Measurements from ENCODE around the gene SPAG7.

Gene SPAG7

GRCh38 chr17:4950746-4951204 is 16.8 kb downstream of the SPAG7 start, which contains the start of gene ENO3:
ENO3 (plus strand) TSS chr17:4951119; CDS start chr17:4951830, 711 bp downstream.
- Histone ChIP-seq H3K4me2 (ENCODE audit: insufficient read depth, low read length, poor library complexity, severe bottlenecking) (peak within 1 kb of the TSS; percentile 89), H2BK15ac (ENCODE audit: low read length) (peak within 1 kb of the TSS; percentile 83), H4K91ac (ENCODE audit: low read depth, low read length, poor library complexity) (peak within 1 kb of the TSS; percentile 93), H2BK12ac (ENCODE audit: low read length) (peak within 1 kb of the TSS; percentile 11), H3K9ac (ENCODE audit: low read depth, low read length, poor library complexity) (peak within 1 kb of the TSS; percentile 87), H3K4ac (ENCODE audit: low read length) (peak within 1 kb of the TSS; percentile 66), H3K79me1 (ENCODE audit: low read depth, low read length) (peaks cover 1% of the 10 kb centered on the region), H2AFZ (ENCODE audit: low read length) (peak within 1 kb of the TSS; percentile 61), H4K8ac (ENCODE audit: low read depth, low read length) (no peak within 1 kb of the TSS), H3K36me3 (replicated peaks in 1 of 2; ENCODE audit: control insufficient read depth in 2 of 2, insufficient read depth in 2 of 2, low read length in 2 of 2) (peaks cover 6 to 17% of the 10 kb centered on the region in 2 donors), H3K27me3 (ENCODE audit: control insufficient read depth in 3 of 3, insufficient read depth in 3 of 3, low read depth in 1 of 3, low read length in 3 of 3) (no peaks in the 10 kb centered on the region), H3K18ac (ENCODE audit: low read length) (peak within 1 kb of the TSS; percentile 100), H3K4me3 (ENCODE audit: low read length in 2 of 2) (peak within 1 kb of the TSS; percentile 80 to 100), H3K4me1 (ENCODE audit: control insufficient read depth in 2 of 2, insufficient read depth in 1 of 2, low read depth in 1 of 2, low read length in 2 of 2) (peaks cover 15 to 22% of the 10 kb centered on the region in 2 donors), H2BK120ac (ENCODE audit: low read depth, low read length) (peak within 1 kb of the TSS; percentile 95), H3K27ac (replicated peaks; ENCODE audit: low read length) (peak within 1 kb of the TSS; percentile 100), H3K9me3 (replicated peaks in 1 of 2; ENCODE audit: control insufficient read depth in 2 of 2, insufficient read depth in 1 of 2, low read depth in 1 of 2, low read length in 2 of 2) (no peaks in the 10 kb centered on the region), H3K14ac (ENCODE audit: low read length) (peak within 1 kb of the TSS; percentile 67), H2BK5ac (ENCODE audit: low read length) (peak within 1 kb of the TSS; percentile 100), H2AK5ac (ENCODE audit: low read depth, low read length) (peak within 1 kb of the TSS; percentile 100), H3K23ac (ENCODE audit: low read depth, low read length, poor library complexity) (peak within 1 kb of the TSS; percentile 86)
- WGBS, 2 donors (ENCODE audit: extremely low coverage in 2 of 2, insufficient read length in 2 of 2, insufficient replicate concordance in 1 of 2), result no CpG with 5 or more reads among the region's 7 CpGs
- peak; percentile 76 for DNase-seq (ENCODE audit: low spot score)

GRCh38 chr17:4950075-4950745 is 17.4 kb downstream of the SPAG7 start:
- H3K18ac ChIP-seq (ENCODE audit: low read length), result peak overlapping the region; percentile 100
- peaks cover 5% of the 10 kb centered on the region for H3K79me1 ChIP-seq (ENCODE audit: low read depth, low read length)
- peak overlapping the region; percentile 87 for H3K9ac ChIP-seq (ENCODE audit: low read depth, low read length, poor library complexity)
- peak overlapping the region; percentile 95 for H2BK120ac ChIP-seq (ENCODE audit: low read depth, low read length)
- WGBS, 2 donors (ENCODE audit: extremely low coverage in 2 of 2, insufficient read length in 2 of 2, insufficient replicate concordance in 1 of 2), result no CpG with 5 or more reads among the region's 52 CpGs
- peaks cover 17 to 22% of the 10 kb centered on the region in 2 donors for H3K4me1 ChIP-seq (ENCODE audit: control insufficient read depth in 2 of 2, insufficient read depth in 1 of 2, low read depth in 1 of 2, low read length in 2 of 2)
- peaks cover 12 to 19% of the 10 kb centered on the region in 2 donors for H3K36me3 ChIP-seq (replicated peaks in 1 of 2; ENCODE audit: control insufficient read depth in 2 of 2, insufficient read depth in 2 of 2, low read length in 2 of 2)
- no peak overlapping the region for H4K8ac ChIP-seq (ENCODE audit: low read depth, low read length)
- H3K4me3 ChIP-seq (ENCODE audit: low read length in 2 of 2), result peak overlapping the region; percentile 80 to 100
- H2BK5ac ChIP-seq (ENCODE audit: low read length), result peak overlapping the region; percentile 100
- H2AK5ac ChIP-seq (ENCODE audit: low read depth, low read length), result peak overlapping the region; percentile 100
- H3K4ac ChIP-seq (ENCODE audit: low read length), result peak overlapping the region; percentile 66
- no peak overlapping the region for H2BK12ac ChIP-seq (ENCODE audit: low read length)
- H3K4me2 ChIP-seq (ENCODE audit: insufficient read depth, low read length, poor library complexity, severe bottlenecking), result peak overlapping the region; percentile 89
- peak overlapping the region; percentile 93 for H4K91ac ChIP-seq (ENCODE audit: low read depth, low read length, poor library complexity)
- no peak for DNase-seq (ENCODE audit: low spot score)
- peak overlapping the region; percentile 61 for H2AFZ ChIP-seq (ENCODE audit: low read length)
- H3K9me3 ChIP-seq (replicated peaks in 1 of 2; ENCODE audit: control insufficient read depth in 2 of 2, insufficient read depth in 1 of 2, low read depth in 1 of 2, low read length in 2 of 2), result no peaks in the 10 kb centered on the region
- peak overlapping the region; percentile 86 for H3K23ac ChIP-seq (ENCODE audit: low read depth, low read length, poor library complexity)
- H3K14ac ChIP-seq (ENCODE audit: low read length), result peak overlapping the region; percentile 67
- H3K27me3 ChIP-seq (ENCODE audit: control insufficient read depth in 3 of 3, insufficient read depth in 3 of 3, low read depth in 1 of 3, low read length in 3 of 3), result no peaks in the 10 kb centered on the region
- H3K27ac ChIP-seq (replicated peaks; ENCODE audit: low read length), result peak overlapping the region; percentile 100
- peak overlapping the region; percentile 83 for H2BK15ac ChIP-seq (ENCODE audit: low read length)

GRCh38 chr17:4949321-4950074 is 18.1 kb downstream of the SPAG7 start:
- peak overlapping the region; percentile 100 for H3K27ac ChIP-seq (replicated peaks; ENCODE audit: low read length)
- DNase-seq (ENCODE audit: low spot score), result peak; percentile 87
- H3K18ac ChIP-seq (ENCODE audit: low read length), result peak overlapping the region; percentile 98

More at GRCh38 chr17:4949321-4950074, 18.1 kb downstream of the SPAG7 start:
- WGBS, 2 donors (ENCODE audit: extremely low coverage in 2 of 2, insufficient read length in 2 of 2, insufficient replicate concordance in 1 of 2), result no CpG with 5 or more reads among the region's 75 CpGs
- no peak overlapping the region for H4K8ac ChIP-seq (ENCODE audit: low read depth, low read length)
- peak overlapping the region; percentile 62 for H2BK15ac ChIP-seq (ENCODE audit: low read length)
- H3K9me3 ChIP-seq (replicated peaks in 1 of 2; ENCODE audit: control insufficient read depth in 2 of 2, insufficient read depth in 1 of 2, low read depth in 1 of 2, low read length in 2 of 2), result no peaks in the 10 kb centered on the region
- H2AFZ ChIP-seq (ENCODE audit: low read length), result peak overlapping the region; percentile 91
- H2BK120ac ChIP-seq (ENCODE audit: low read depth, low read length), result no peak overlapping the region
- peak overlapping the region; percentile 100 for H2BK5ac ChIP-seq (ENCODE audit: low read length)
- H3K79me1 ChIP-seq (ENCODE audit: low read depth, low read length), result peaks cover 6% of the 10 kb centered on the region
- H3K4me1 ChIP-seq (ENCODE audit: control insufficient read depth in 2 of 2, insufficient read depth in 1 of 2, low read depth in 1 of 2, low read length in 2 of 2), result peaks cover 18 to 22% of the 10 kb centered on the region in 2 donors
- no peaks in the 10 kb centered on the region for H3K27me3 ChIP-seq (ENCODE audit: control insufficient read depth in 3 of 3, insufficient read depth in 3 of 3, low read depth in 1 of 3, low read length in 3 of 3)
- H2BK12ac ChIP-seq (ENCODE audit: low read length), result no peak overlapping the region
- H3K14ac ChIP-seq (ENCODE audit: low read length), result no peak overlapping the region
- H3K4ac ChIP-seq (ENCODE audit: low read length), result peak overlapping the region; percentile 97
- peak overlapping the region; percentile 83 for H3K9ac ChIP-seq (ENCODE audit: low read depth, low read length, poor library complexity)
- H4K91ac ChIP-seq (ENCODE audit: low read depth, low read length, poor library complexity), result peak overlapping the region; percentile 61
- H3K36me3 ChIP-seq (replicated peaks in 1 of 2; ENCODE audit: control insufficient read depth in 2 of 2, insufficient read depth in 2 of 2, low read length in 2 of 2), result peaks cover 18 to 26% of the 10 kb centered on the region in 2 donors
- peak overlapping the region; percentile 97 for H3K23ac ChIP-seq (ENCODE audit: low read depth, low read length, poor library complexity)
- H2AK5ac ChIP-seq (ENCODE audit: low read depth, low read length), result peak overlapping the region; percentile 88
- peak overlapping the region; percentile 84 to 100 for H3K4me3 ChIP-seq (ENCODE audit: low read length in 2 of 2)
- H3K4me2 ChIP-seq (ENCODE audit: insufficient read depth, low read length, poor library complexity, severe bottlenecking), result peak overlapping the region; percentile 95

Measured in neuronal stem cell (in vitro differentiated cells).